IMR-90 (cell line): Measurements from ENCODE around the gene DHRS12. TPM values are rescaled to one million over a fixed set of nuclear protein-coding genes. Genes with fewer than 3 reads are reported as not detected.

ENCODE experiments used
- ATAC-seq: fragments of 200-7000 bp; cut with Tn5 transposase; 2 replicates; pipeline ENCODE4 v1.9.1; 2020; ENCODE audit warnings: low read depth, mild to moderate bottlenecking, moderate library complexity
- BruUV-seq: library from RNA; stranded (reverse); fragments of 400-500 nt; replicated peaks from 2 replicates; lab custom pipeline; 2021; lab: Mats Ljungman, UMichigan
- CTCF ChIA-PET: fragments of 300-600 bp; formaldehyde crosslinking; extraction: SDS; loops from one replicate; lab custom pipeline; 2021; ENCODE audit warnings: antibody characterized with exemption; lab: Yijun Ruan, JAX
- POLR2A ChIA-PET: fragments of 300-600 bp; sonication (Branson Sonifier 250); formaldehyde crosslinking; loops from one replicate; lab custom pipeline; 2022; ENCODE audit warnings: antibody characterized with exemption; ENCODE audit not compliant: unreplicated experiment; lab: Charles Lee
- DNase-seq: peaks from one replicate; pipeline ENCODE4 v3.0.0; 2013
- H2AFZ ChIP-seq: replicated peaks from 2 replicates; pipeline ENCODE3; 2013; ENCODE audit warnings: low read length, mild to moderate bottlenecking; ENCODE audit not compliant: poor library complexity
- H2AK5ac ChIP-seq: 2 replicates; pipeline ENCODE4 v1.6.1; 2013; ENCODE audit warnings: low read depth, low read length, inconsistent platforms
- H2AK9ac ChIP-seq: replicated peaks from 2 replicates; pipeline ENCODE3; 2013; ENCODE audit warnings: mild to moderate bottlenecking, low read depth, low read length, moderate library complexity; ENCODE audit not compliant: poor library complexity
- H2BK120ac ChIP-seq: 2 replicates; pipeline ENCODE4 v1.6.1; 2013; ENCODE audit warnings: low read depth, low read length, inconsistent platforms
- H2BK15ac ChIP-seq: 3 replicates; pipeline ENCODE4 v1.6.1; 2013; ENCODE audit warnings: low read depth, low read length, inconsistent platforms
- H2BK20ac ChIP-seq: 2 replicates; pipeline ENCODE4 v1.6.1; 2013; ENCODE audit warnings: low read depth, mild to moderate bottlenecking, inconsistent platforms, low read length, moderate library complexity
- H2BK5ac ChIP-seq: 2 replicates; pipeline ENCODE4 v1.6.1; 2013; ENCODE audit warnings: mild to moderate bottlenecking, low read depth, low read length, inconsistent platforms; ENCODE audit not compliant: poor library complexity, severe bottlenecking
- H3K14ac ChIP-seq: replicated peaks from 2 replicates; pipeline ENCODE4 v1.6.1; 2013; ENCODE audit warnings: low read depth, low read length, inconsistent platforms
- H3K18ac ChIP-seq: 2 replicates; pipeline ENCODE4 v1.6.1; 2013; ENCODE audit warnings: low read depth, low read length, control low read depth
- H3K23ac ChIP-seq: 2 replicates; pipeline ENCODE4 v1.6.1; 2013; ENCODE audit warnings: low read depth, low read length, inconsistent platforms
- H3K27ac ChIP-seq: 2 replicates; pipeline ENCODE4 v1.5.1; 2013; ENCODE audit warnings: mild to moderate bottlenecking, control low read depth, low read length; ENCODE audit not compliant: insufficient read depth
- H3K27me3 ChIP-seq: 2 replicates; pipeline ENCODE4 v1.6.1; 2013; ENCODE audit warnings: low read length; ENCODE audit not compliant: control insufficient read depth, insufficient read depth
- H3K36me3 ChIP-seq: 2 replicates; pipeline ENCODE4 v1.6.1; 2013; ENCODE audit warnings: low read length, mixed read lengths; ENCODE audit not compliant: control insufficient read depth, insufficient read depth
- H3K4ac ChIP-seq: 2 replicates; pipeline ENCODE4 v1.6.1; 2013; ENCODE audit warnings: low read depth, low read length, inconsistent platforms
- H3K4me1 ChIP-seq: 2 replicates; pipeline ENCODE4 v1.6.1; 2013; ENCODE audit warnings: low read length, mixed read lengths; ENCODE audit not compliant: control insufficient read depth, insufficient read depth
- H3K4me2 ChIP-seq: 2 replicates; pipeline ENCODE4 v1.6.1; 2013; ENCODE audit warnings: low read depth, mild to moderate bottlenecking, control low read depth, low read length, moderate library complexity
- H3K4me3 ChIP-seq: 2 replicates; pipeline ENCODE4 v1.5.1; 2013; ENCODE audit warnings: low read depth, mild to moderate bottlenecking, control low read depth, low read length, moderate library complexity; ENCODE audit not compliant: insufficient read depth
- H3K56ac ChIP-seq: 2 replicates; pipeline ENCODE4 v1.6.1; 2013; ENCODE audit warnings: low read length, inconsistent platforms; ENCODE audit not compliant: insufficient read depth; ENCODE audit errors: extremely low read depth
- H3K79me1 ChIP-seq, 2 experiments: 2 replicates each; pipeline ENCODE4 v1.6.1; 2013; ENCODE audit warnings: low read length in 2 of 2, inconsistent platforms in 1 of 2, low read depth in 1 of 2
- H3K9ac ChIP-seq: 2 replicates; pipeline ENCODE4 v1.6.1; 2013; ENCODE audit warnings: low read depth, low read length, control low read depth
- H3K9me1 ChIP-seq: 2 replicates; pipeline ENCODE4 v1.6.1; 2013; ENCODE audit warnings: low read length, inconsistent platforms; ENCODE audit not compliant: insufficient read depth
- H3K9me3 ChIP-seq: 2 replicates; pipeline ENCODE4 v1.6.1; 2013; ENCODE audit warnings: low read length; ENCODE audit not compliant: control insufficient read depth, insufficient read depth
- H4K20me1 ChIP-seq: 2 replicates; pipeline ENCODE4 v1.6.1; 2013; ENCODE audit warnings: low read length, inconsistent platforms; ENCODE audit not compliant: insufficient read depth
- H4K5ac ChIP-seq: 2 replicates; pipeline ENCODE4 v1.6.1; 2013; ENCODE audit warnings: mild to moderate bottlenecking, low read depth, low read length, control low read depth
- H4K8ac ChIP-seq, 2 experiments: 2 replicates each; pipeline ENCODE4 v1.6.1; 2013; ENCODE audit warnings: low read depth in 2 of 2, low read length in 2 of 2, control low read depth in 1 of 2, inconsistent platforms in 1 of 2
- H4K91ac ChIP-seq: 2 replicates; pipeline ENCODE4 v1.6.1; 2013; ENCODE audit warnings: low read depth, low read length, inconsistent platforms; ENCODE audit not compliant: insufficient read depth
- FOS ChIP-seq: fragments of 150-350 bp; IDR thresholded peaks from 2 replicates; pipeline ENCODE4 v1.6.1; 2016; ENCODE audit warnings: low read depth, low read length
- RAD21 ChIP-seq: IDR thresholded peaks from 2 replicates; pipeline ENCODE4 v1.6.1; 2012; ENCODE audit warnings: low read length, improper control_type of control experiment
- SMC3 ChIP-seq: fragments of 150-350 bp; IDR thresholded peaks from 2 replicates; pipeline ENCODE4 v1.6.1; 2016; ENCODE audit warnings: low read depth, mild to moderate bottlenecking, antibody characterized with exemption, low read length, moderate library complexity
- USF2 ChIP-seq: fragments of 150-350 bp; IDR thresholded peaks from 2 replicates; pipeline ENCODE4 v1.6.1; 2017; ENCODE audit warnings: mild to moderate bottlenecking, antibody characterized with exemption, low read length, low read depth
- WGBS, 2 experiments: methylation state at CpG; one replicate each; pipeline versions ENCODE4 v1.1.5 to v1.1.7; 2013; ENCODE audit warnings: missing lambda C conversion rate in 2 of 2; ENCODE audit not compliant: insufficient read length in 1 of 2; ENCODE audit errors: extremely low coverage in 2 of 2; 5-methylcytosine and 5-hydroxymethylcytosine counted together
- dilution Hi-C: fragments of 300-500 bp; cut with HindIII; formaldehyde crosslinking; loops from one replicate; pipeline ENCODE4 v1.14.3; 2018; ENCODE audit warnings: low sequenced_read_pairs; ENCODE audit not compliant: unreplicated experiment
- in situ Hi-C: fragments of 300-500 bp; cut with MboI; formaldehyde crosslinking; loops from 3 replicates; pipeline ENCODE4 v1.14.3; 2019; ENCODE audit warnings: low sequenced_read_pairs, inconsistent platforms, mixed read lengths
- intact Hi-C: fragments of 100-400 bp; cut with micrococcal nuclease; formaldehyde crosslinking; loops from 2 replicates; pipeline ENCODE4 v1.10.0; 2022
- polyA plus RNA-seq, 3 experiments: library from polyadenylated mRNA; depleted of rRNA; stranded (reverse); fragments of >200 nt; gene quantifications; 2 replicates each; pipeline ENCODE4 v1.2.3, GENCODE V29; 2012; ENCODE audit warnings: low replicate concordance in 1 of 3
- total RNA-seq: library from RNA; depleted of rRNA; stranded (reverse); fragments of >200 nt; gene quantifications from 2 replicates; pipeline ENCODE4 v1.2.3, GENCODE V29; 2012

The DHRS12 gene
- total and polyA plus RNA-seq, 2 of the 4 experiments (the other 2 are of a cell fraction) = 1.3 to 1.6 TPM

- intact Hi-C loops (no loop called here), dilution Hi-C loops (no loop called here), in situ Hi-C loops (no loop called here)
- Histone ChIP-seq H3K23ac (no peak overlapping the region), H2AFZ (no peak overlapping the region), H3K9me1 (no peaks in the 10 kb centered on the region), H3K27ac (no peak overlapping the region), H2BK15ac (no peak overlapping the region), H3K4me2 (no peak overlapping the region), H2BK5ac (no peak overlapping the region), H3K36me3 (no peaks in the 10 kb centered on the region), H3K9me3 (no peaks in the 10 kb centered on the region), H3K4me1 (no peaks in the 10 kb centered on the region), H4K5ac (no peak overlapping the region), H4K91ac (no peak overlapping the region), H3K56ac (no peak overlapping the region), H3K4me3 (no peak overlapping the region), H2AK9ac (no peak overlapping the region), H4K8ac (no peak overlapping the region), H3K14ac (no peak overlapping the region), H3K18ac (no peak overlapping the region), H3K4ac (no peak overlapping the region), H2BK120ac (no peak overlapping the region), H3K79me1 (no peaks in the 10 kb centered on the region), H3K27me3 (peaks cover 64% of the 10 kb centered on the region), H2BK20ac (no peak overlapping the region), H4K20me1 (no peaks in the 10 kb centered on the region), H2AK5ac (no peak overlapping the region), H3K9ac (no peak overlapping the region)
- ChIA-PET CTCF (interaction anchor here (0.8 kb wide), 1 partner anchor 13 kb away, joined by 3 read pairs; no protein-coding TSS in a partner anchor), POLR2A (no interaction called here)
- BruUV-seq = no TSS peak
- ATAC-seq (no peak), DNase-seq (no peak)
- TF ChIP-seq RAD21 = no peak
- no peak for TF ChIP-seq FOS
- no peak for TF ChIP-seq SMC3
- no peak for TF ChIP-seq USF2
- WGBS, 2 experiments = no CpG with 5 or more reads among the region's 8 CpGs
Observed at GRCh38 chr13:51828730-51829567, 25.0 kb upstream of the DHRS12 start.
